LNCAP (cell line): Measurements from ENCODE around the gene TMPRSS6.

Experiments
- TF ChIP-seq, protein P1 (sequence below): fragments of 450-650 bp; IDR thresholded peaks from 2 replicates; pipeline ENCODE4 v1.5.1; 2017; ENCODE audit warnings: mild to moderate bottlenecking

TMPRSS6 gene

DNA sequence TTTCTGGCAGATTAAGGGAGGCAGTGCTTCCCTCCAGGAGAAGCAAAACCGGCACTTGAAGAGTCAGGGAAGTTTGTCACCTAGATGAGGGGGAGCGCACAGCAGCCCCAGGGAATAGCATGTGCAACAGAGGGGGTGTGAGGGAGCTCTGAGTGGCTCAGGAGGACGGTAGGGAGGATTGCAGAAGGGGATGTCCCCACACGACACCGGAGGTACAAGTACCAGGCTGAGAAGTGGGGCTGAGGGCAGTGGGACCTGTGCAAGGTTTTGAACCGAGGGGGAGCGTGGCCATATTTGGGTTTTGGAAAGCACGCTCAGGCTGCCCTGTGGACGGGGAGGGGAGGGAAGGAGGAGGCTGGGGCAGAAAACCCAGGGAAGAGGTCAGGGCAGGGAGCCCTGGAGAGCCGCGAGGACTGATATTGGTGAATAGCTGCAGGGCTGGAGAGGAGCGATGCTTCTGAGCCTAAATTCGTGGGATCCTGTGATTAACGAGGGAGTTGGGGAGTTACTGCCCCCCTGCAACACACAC, 17.9 kb upstream of the TMPRSS6 start:
- TF ChIP-seq, protein P1, sequence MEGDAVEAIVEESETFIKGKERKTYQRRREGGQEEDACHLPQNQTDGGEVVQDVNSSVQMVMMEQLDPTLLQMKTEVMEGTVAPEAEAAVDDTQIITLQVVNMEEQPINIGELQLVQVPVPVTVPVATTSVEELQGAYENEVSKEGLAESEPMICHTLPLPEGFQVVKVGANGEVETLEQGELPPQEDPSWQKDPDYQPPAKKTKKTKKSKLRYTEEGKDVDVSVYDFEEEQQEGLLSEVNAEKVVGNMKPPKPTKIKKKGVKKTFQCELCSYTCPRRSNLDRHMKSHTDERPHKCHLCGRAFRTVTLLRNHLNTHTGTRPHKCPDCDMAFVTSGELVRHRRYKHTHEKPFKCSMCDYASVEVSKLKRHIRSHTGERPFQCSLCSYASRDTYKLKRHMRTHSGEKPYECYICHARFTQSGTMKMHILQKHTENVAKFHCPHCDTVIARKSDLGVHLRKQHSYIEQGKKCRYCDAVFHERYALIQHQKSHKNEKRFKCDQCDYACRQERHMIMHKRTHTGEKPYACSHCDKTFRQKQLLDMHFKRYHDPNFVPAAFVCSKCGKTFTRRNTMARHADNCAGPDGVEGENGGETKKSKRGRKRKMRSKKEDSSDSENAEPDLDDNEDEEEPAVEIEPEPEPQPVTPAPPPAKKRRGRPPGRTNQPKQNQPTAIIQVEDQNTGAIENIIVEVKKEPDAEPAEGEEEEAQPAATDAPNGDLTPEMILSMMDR, result no peak

DNA sequence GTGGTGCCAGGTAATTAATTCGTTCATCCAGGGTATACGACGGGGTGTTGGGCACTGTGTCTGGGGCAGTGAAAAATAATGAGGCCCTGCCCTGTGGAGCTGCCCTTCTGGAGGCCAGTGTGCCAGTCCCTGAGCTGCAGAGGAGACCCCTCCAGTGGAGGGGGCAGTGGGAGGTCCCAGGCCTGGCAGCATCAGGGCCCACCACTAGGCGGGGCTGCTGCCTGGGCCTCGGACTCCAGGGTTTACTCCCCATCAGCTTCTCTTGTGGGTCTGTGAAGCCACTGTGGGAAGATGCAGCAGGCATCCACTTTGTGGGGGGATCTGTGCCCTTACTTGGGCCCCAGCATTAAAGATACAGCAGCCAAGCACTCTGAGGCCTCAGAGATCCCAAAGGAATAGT, 17.4 kb upstream of the TMPRSS6 start:
- TF ChIP-seq, protein P1, result 0 out of 2 replicates have a peak, but pooled peaks have one; percentile 29

DNA sequence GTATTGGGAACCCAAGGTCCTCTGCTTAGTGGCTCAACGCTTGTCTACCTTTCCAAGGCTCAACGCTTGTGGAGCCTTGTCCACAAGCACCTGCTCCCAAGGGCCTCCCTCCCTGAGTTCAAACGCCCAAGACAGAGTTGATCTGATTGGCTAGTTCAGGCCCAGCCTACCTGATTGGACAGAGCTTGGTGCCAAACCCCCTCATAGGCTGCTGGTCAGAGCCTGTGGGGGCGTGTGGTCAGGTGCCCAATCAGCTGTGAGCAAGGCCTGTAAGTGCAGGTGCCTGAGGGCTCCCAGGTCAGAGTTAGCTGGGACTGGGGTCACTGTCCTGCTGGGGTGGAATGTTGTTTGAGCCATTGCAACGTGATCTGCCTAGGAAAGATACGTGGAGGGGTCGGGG, 16.9 kb upstream of the TMPRSS6 start:
- TF ChIP-seq, protein P1, result no peak

DNA sequence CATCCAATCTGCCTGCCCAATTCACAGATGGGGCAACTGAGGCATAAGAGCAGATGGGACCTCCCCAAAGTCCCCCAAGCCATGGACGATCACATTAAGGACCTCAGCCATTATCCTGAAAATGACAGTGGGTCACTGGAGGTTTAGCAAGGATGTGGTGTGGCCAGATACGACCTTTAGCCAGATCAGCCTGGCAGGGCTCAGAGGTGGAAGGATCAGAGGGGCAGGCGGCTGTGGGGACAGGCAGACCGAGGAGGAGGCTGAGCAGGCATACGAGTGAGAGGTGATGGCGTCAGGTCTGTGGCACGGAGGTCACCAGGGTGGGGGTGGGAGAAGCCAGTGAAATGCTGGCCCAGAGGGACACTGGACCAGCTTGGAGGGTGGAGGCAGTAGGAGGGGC, 14.1 kb upstream of the TMPRSS6 start:
- TF ChIP-seq, protein P1, result no peak

DNA sequence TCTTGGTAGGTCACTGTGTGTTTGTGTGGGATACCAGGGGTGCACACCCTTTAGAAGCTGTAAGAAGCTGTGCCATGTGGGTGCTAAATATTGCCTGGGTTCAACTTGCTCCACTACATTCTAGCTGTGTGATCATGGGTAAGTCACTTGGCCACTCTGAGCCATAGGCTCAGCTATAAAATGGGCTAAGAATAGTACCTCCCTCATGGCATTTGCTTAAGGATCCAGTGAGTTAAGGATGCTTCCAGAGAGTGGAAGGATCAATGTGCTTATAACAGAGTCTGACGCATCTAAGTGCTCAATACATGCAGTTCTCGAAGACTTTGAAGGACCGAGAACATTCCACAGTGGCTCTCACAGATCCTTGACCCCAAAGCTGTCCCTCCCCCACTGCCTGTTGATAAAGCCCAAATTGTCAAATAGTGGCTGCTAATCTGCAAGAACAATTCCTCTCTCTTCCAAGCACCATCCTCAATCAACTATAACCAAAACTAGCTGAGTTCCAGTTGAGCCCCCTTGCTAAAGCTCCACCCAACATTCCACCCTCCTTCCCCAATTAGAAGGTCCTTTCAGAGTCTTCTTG, 13.2 kb upstream of the TMPRSS6 start:
- TF ChIP-seq, protein P1, result no peak

DNA sequence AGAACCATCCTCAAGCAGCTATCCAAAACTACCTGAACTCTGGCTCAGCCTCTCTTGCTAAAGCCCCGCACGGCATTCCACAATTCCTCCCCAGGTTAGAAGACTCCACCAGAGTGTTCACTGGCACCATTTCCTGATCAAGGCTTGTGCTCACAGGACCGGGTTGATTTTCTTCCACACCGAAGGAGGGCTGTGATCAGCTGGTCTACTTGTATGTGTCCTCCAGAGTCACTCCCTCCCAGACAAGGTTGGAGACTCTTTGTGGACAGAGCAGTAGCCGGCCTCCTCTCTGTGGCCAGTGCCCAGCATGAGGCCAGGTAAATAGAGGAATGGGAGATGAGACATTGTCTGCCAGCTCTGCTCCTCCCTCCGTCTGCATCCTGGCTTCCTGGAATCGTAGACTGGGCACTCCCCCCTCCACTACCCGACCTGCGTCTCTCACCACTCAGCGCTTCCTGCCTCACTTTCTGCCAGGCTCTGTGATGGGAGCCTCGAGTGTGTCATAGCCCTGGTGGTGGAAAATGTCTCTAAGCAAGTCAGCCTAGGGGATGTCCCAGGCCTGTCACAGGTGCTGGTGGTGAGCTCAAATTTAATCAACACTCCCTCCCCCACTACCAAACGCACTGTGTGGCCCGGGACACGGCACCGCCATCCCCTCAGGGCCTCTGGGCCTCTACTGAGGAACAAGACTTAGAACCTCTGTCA, 12.5 kb upstream of the TMPRSS6 start:
- TF ChIP-seq, protein P1, result no peak

DNA sequence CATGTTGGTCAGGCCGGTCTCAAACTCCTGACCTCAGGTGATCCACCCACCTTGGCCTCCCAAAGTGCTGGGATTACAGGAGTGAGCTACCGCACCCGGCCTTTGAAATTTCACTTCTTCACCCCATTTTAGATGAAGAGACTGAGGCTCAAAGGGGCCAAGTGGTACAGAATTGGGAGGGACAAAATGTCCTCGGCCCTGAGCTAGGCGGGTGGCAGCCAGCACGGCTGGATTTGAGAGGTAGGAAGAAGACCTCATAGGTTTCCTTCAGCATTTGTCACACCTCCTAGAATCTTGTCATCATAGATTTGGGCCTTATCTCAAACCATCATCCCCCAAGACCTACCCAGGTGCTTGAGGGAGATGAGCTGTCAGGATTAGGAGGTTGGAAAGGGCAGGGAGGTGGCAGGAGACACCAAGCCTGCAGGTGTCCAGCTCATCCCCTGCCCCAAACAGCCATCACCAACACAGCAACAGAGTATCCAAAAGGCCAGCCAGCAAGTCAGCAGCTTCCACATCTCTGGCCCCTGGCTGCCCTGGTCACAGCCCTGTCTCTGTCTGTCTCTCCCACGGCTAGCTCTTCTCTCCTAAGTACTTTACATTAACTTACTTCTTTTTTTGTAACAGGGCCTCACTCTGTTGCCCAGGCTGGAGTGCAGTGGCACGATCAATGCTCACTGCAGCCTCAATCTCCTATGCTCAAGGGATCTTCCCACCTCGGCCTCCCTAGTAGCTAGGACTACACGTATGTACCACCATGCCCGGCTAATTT, 11.2 kb upstream of the TMPRSS6 start:
- TF ChIP-seq, protein P1, result no peak
